Lower leg skin (tissue), 4 donors: ENCODE data around the gene KRT6A. TPM values are rescaled to one million over a fixed set of nuclear protein-coding genes. Genes with fewer than 3 reads are reported as not detected.
"Not testable (repeated sequence)": the region's sequence is repeated elsewhere in the genome, so short reads cannot be mapped to it uniquely, and the experiment has no call there.

ENCODE experiments used
- DNase-seq, 2 donors: peaks; one replicate each; pipeline ENCODE4 v3.0.0-alpha.2; 2019; ENCODE audit warnings: low spot score in 2 of 2
- H3K4me3 ChIP-seq: fragments of 200-600 bp; sonication (generic); 2 replicates; pipeline ENCODE4 v1.5.1; 2017; ENCODE audit warnings: mild to moderate bottlenecking, low read depth; ENCODE audit not compliant: poor library complexity, severe bottlenecking
- POLR2A ChIP-seq, 2 donors: fragments of 450-650 bp; IDR thresholded peaks; one replicate each; pipeline ENCODE4 v1.6.1; 2016 to 2017; ENCODE audit warnings: antibody characterized with exemption in 2 of 2, mild to moderate bottlenecking in 1 of 2, moderate library complexity in 1 of 2
- WGBS, 2 donors: methylation state at CpG; one replicate each; pipeline ENCODE4 v1.1.5; 2018; 5-methylcytosine and 5-hydroxymethylcytosine counted together
- intact Hi-C: fragments of 100-400 bp; cut with DNase I; formaldehyde crosslinking; loops from one replicate; pipeline ENCODE4 v1.15.0; 2023; ENCODE audit warnings: low total_unique reads
- total RNA-seq, 4 donors: library from RNA; depleted of rRNA; stranded (reverse); fragments of >200 nt; gene quantifications; one replicate each; pipeline ENCODE4 v1.1.0, GENCODE V29; 2016
- TF ChIP-seq, protein P1 (sequence below), 3 donors: fragments of 450-650 bp; IDR thresholded peaks; one replicate each; pipeline ENCODE4 v1.5.1; 2016; ENCODE audit warnings: antibody characterized with exemption in 3 of 3, mild to moderate bottlenecking in 3 of 3, moderate library complexity in 2 of 3

Gene KRT6A
- total RNA-seq, 4 donors from 2014 or later, result 75.3 to 617 (median 182) TPM

DNA sequence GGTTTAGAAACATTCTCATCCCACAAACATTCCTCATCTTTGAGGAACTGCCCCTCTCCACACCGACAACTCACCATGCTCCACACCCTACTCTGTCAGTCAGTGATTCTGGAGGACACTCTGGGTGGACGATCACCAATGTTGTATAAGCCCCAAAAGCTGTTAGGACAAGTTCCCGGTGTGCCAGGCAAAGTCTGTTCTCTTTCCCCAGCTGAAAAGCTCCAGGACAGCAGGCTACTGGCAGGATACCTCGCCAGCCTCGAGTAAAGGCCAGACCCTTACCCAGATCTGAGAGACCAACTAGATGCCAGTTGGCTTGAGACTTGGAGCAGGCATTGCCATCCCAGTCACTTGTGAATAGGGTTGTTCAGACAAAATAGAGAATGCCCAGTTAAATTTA is 15.2 kb upstream of the KRT6A start:
- intact Hi-C loops, result no loop called here
- no peak overlapping the region for H3K4me3 ChIP-seq
- TF ChIP-seq POLR2A (IDR thresholded peaks at IDR 0.05), result no peak
- TF ChIP-seq, protein P1, sequence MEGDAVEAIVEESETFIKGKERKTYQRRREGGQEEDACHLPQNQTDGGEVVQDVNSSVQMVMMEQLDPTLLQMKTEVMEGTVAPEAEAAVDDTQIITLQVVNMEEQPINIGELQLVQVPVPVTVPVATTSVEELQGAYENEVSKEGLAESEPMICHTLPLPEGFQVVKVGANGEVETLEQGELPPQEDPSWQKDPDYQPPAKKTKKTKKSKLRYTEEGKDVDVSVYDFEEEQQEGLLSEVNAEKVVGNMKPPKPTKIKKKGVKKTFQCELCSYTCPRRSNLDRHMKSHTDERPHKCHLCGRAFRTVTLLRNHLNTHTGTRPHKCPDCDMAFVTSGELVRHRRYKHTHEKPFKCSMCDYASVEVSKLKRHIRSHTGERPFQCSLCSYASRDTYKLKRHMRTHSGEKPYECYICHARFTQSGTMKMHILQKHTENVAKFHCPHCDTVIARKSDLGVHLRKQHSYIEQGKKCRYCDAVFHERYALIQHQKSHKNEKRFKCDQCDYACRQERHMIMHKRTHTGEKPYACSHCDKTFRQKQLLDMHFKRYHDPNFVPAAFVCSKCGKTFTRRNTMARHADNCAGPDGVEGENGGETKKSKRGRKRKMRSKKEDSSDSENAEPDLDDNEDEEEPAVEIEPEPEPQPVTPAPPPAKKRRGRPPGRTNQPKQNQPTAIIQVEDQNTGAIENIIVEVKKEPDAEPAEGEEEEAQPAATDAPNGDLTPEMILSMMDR (IDR thresholded peaks at IDR 0.05), result no peak
- peak in 1 of 2 donors; percentile 13 for DNase-seq
- 77 to 82% methylated on average over 5 of the region's 5 CpGs for WGBS, 2 donors

DNA sequence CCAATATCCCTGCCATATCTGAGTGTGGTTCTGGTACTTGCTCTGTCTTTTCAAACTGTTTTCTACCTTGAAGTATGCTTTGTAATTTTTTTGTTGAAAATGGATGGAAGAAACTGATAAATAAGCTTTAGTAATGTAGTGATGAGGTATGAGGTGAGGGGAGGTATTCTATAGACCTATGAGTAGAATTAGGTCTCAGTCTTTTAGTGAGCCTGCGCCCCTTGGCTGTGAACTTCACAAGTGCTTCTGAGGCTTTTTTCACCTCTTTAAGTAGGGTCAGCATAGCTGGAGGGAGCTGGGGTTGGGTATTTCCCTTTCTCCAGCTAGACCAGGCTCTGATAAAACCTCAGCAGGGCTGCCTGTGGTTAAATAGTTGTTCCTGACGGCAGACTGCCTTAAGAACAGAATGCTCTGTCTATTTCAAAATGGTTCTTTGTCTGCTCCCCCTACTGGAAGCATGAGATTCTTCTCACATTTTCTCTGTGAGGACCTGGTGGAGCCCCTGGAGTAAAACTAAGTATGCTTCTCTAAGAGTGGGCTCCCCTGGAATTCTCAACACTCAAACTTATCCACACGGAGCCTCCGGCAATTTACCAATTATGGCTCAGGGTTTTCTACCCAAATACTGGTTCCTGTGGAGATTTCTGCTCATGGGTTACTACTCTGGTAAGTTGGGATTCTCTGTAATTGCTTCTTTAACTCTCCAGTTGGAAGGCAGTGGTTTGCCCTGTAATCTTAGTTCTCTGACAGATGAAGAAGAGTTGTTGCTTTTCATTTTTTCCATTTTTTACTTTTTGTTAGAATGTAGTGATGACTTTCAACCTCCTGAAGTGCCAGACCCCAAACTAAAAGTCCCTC is 14.0 kb upstream of the KRT6A start:
- intact Hi-C loops, result no loop called here
- 43 to 47% methylated on average over 4 of the region's 4 CpGs for WGBS, 2 donors
- peak in 1 of 2 donors; percentile 13 for DNase-seq

DNA sequence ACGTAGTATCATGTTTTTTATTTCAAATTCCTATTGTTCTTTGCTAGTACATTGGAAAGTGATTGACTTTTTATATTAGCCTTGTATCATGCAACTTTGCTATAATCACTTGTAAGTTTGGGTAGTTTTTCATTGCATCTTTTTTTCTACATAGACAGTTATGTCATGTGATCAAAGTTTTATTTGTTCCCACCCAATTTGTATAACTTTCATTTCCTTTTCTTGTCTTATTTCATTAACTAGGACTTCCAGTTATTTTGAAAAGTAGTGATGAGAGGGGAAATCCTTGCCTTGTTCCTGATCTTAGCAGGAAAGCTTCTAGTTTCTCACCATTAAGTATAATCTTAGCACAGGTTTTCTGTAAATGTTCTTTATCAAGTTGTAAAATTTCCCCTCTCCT is 9.8 kb upstream of the KRT6A start:
- DNase-seq, result no peak
- intact Hi-C loops, result no loop called here
- 84 to 91% methylated on average over 1 of the region's 1 CpG for WGBS, 2 donors
- TF ChIP-seq, protein P1 (IDR thresholded peaks at IDR 0.05), result no peak
- no peak for TF ChIP-seq POLR2A (IDR thresholded peaks at IDR 0.05)
- H3K4me3 ChIP-seq, result no peak overlapping the region

More for the DNA sequence above, 14.0 kb upstream of the KRT6A start:
- TF ChIP-seq, protein P1 (IDR thresholded peaks at IDR 0.05), result no peak
- TF ChIP-seq POLR2A (IDR thresholded peaks at IDR 0.05), result no peak
- no peak overlapping the region for H3K4me3 ChIP-seq

DNA sequence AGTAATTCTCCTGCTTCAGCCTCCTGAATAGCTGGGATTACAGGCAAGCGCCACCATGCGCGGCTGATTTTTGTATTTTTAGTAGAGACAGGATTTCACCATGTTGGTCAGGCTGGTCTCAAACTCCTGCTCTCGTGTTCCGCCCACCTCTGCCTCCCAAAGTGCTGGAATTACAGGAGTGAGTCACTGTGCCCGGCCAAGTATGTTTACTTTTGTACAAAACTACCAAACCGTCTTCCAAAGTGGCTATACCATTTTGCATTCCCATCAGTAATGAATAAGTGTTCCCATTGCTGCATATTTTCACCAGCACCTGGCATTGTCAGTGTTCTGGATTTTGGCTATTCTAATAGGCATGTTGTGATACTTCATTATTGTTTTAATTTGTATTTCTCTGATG is 8.4 kb upstream of the KRT6A start:
- DNase-seq, result no peak
- intact Hi-C loops, result no loop called here
- no peak overlapping the region for H3K4me3 ChIP-seq
- 89 to 90% methylated on average over 7 of the region's 7 CpGs for WGBS, 2 donors
- no peak for TF ChIP-seq POLR2A (IDR thresholded peaks at IDR 0.05)
- TF ChIP-seq, protein P1 (IDR thresholded peaks at IDR 0.05), result no peak

DNA sequence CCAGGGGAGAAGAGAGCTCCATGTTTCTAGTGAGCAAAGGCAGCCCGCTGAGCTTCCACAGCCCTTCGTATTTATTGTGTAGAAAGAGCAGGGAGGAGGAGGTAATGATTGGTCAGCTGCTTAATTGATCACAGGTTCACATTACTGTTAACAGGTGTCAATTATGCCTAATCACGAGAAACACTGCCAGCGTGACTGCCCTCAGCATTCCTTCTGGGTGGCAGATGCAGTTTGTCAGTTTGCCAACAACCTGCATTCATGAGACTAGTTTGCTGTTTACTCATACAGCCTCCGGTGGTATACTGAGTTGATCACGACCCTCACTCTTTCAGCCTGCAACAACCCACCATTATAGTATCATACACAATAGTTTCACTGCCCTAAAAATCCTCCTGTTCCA is 7.5 kb upstream of the KRT6A start:
- intact Hi-C loops, DNase-seq: not testable (repeated sequence)
- WGBS, 2 donors, result 77 to 90% methylated on average over 6 of the region's 6 CpGs

DNA sequence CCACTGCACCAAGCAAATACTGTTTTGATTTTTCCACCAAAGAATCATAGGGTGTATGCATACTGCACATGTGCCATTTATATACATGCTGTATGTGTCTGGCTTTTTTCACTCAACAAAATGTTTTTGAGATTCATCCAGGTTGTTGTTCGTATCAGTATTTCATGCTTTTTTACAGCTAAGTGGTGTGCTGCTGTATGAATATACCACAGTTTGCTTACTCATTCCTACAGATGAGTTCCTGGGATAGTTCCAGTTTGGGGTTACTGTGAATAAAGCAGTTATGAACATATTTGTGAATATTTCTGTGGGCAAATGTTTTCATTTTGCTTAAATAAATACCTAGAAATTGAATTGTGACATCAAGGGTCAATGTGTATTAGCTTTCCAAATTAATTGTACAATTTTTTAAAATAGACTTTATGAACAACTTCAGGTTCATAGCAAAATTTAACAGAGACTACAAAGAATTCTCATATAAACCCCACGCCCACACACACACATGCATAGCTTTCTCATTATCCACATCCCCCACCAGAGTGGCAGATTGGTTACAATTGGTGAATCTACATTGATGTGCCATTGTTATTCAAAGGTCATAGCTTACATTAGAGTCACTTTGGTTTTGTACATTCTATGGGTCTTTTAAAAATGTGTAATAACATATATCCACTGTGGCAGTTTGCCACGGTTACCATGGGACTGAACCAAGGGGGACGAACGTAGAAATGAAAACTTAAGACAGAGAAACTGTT is 6.9 kb upstream of the KRT6A start:
- no peak for DNase-seq
- WGBS, 2 donors, result 77 to 85% methylated on average over 5 of the region's 5 CpGs
- intact Hi-C loops, result no loop called here
- H3K4me3 ChIP-seq, result no peak overlapping the region
- no peak for TF ChIP-seq POLR2A (IDR thresholded peaks at IDR 0.05)
- TF ChIP-seq, protein P1 (IDR thresholded peaks at IDR 0.05), result no peak

More for the DNA sequence above, 7.5 kb upstream of the KRT6A start:
- not testable (repeated sequence) for H3K4me3 ChIP-seq
